Fibroblast of gingiva (primary cell): ENCODE data around the gene RAB1B.
A peak's percentile ranks its signal among the peaks of the same experiment; 100 is the strongest.

ENCODE experiments used
- DNase-seq: peaks from one replicate; pipeline ENCODE4 v3.0.0-alpha.2; 2011; ENCODE audit warnings: low read depth

The RAB1B gene

GRCh38 chr11:66268244-66268951, at the start of gene RAB1B:
Gene RAB1B (plus strand): TSS chr11:66268639. CDS start chr11:66268680, 41 bp downstream.
- peak; percentile 99 for DNase-seq

GRCh38 chr11:66218846-66219620, 49.4 kb upstream of the RAB1B start:
- DNase-seq = no peak

DNA sequence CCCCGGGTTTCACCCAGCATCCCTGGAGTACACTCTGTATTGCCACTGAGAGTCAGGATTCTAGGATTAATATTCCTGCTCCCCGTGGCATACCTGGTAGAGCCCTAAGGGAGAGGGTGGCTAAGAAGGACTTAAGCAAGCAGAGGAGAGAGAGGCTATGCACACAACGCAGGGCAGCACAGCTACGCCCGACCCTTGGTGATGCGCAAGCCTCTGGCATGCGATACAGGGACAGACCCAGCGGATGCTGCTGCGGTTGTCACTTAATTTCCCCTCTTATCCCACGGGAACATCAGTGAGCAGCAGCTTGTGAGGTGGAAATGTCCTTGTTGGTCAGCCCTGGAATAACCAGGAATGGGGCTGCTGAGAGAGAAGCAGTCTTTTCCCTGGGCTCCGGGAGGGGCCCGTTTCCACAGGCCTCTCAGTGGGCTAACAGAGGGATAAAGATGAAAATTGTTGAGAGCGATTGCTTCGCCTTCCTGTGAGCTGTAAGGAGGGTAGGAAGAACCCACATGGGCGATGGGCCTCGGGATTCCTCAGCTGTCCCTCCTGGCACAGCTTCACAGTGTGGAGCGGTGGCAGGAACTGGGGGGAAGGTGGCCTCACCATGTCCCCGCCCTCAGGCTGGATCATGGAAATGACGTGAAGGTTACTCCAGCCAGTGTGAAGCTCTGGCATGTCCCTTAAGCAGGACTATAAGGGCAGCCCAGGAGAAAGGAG, 48.4 kb upstream of the RAB1B start:
- no peak for DNase-seq

- no peak for DNase-seq
Measured at GRCh38 chr11:66220566-66220935, 47.9 kb upstream of the RAB1B start.

DNA sequence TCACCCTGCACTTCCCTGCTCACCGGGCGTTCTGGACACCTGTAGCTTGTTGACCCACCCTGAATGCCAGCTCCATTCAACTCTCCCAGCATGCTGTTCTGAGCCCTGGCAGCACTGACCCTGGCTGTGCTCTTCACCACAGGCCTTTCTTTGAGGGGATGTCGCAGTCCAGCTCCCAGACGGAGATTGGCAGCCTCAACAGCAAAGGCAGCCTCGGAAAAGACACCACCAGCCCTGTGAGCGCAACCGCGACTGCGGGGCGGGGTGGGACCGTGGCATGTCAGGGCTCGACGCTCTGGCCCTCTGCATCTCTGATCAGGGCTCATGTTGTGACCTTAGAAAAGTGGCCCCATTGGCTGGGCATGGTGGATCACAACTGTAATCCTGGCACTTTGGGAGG, 47.4 kb upstream of the RAB1B start:
- DNase-seq = no peak

DNA sequence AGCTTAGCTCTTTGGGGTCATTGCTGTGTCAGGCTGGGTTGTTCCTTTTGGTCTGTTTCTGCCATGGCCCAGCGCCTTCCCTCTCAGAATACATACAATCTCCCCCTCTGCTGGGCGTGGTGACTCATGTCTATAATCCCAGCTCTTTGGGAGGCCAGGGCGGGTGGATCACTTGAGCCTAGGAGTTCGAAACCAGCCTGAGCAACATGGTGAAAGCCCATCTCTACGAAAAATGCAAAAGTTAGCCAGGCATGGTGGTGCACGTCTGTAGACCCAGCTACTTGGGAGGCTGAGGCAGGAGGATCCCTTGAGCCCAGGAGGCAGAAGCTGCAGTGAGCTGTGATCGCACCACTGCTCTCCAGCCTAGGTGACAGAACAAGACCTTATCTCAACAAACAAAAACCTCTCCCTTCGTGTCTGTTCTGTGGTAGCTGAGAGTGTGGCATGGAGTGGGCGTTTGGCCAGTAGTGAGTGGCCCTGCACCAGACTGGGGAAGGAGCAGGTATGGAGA, 46.7 kb upstream of the RAB1B start:
- DNase-seq = no peak

GRCh38 chr11:66222358-66223149, 45.9 kb upstream of the RAB1B start:
- peak; percentile 84 for DNase-seq

- DNase-seq = no peak
Measured at GRCh38 chr11:66224226-66224855, 44.1 kb upstream of the RAB1B start.

DNA sequence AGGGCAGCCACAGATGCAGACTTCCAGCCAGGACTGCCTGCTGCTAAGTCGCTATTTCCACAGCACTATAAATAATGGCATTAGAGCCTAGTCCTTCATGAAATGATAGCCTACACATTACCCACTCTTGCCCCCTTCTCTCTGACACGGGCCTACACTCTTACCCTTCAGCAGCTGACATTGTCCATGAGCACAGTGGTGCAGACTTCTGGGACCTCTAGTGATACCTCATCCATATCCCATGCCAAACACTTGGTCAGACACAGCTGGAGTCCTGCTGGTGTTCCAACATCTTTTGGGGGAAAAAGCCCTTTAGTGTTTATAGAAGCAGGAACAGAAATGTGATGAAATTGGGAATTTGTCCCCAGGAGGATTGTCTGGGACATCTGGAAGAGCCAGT, 43.4 kb upstream of the RAB1B start:
- no peak for DNase-seq

DNA sequence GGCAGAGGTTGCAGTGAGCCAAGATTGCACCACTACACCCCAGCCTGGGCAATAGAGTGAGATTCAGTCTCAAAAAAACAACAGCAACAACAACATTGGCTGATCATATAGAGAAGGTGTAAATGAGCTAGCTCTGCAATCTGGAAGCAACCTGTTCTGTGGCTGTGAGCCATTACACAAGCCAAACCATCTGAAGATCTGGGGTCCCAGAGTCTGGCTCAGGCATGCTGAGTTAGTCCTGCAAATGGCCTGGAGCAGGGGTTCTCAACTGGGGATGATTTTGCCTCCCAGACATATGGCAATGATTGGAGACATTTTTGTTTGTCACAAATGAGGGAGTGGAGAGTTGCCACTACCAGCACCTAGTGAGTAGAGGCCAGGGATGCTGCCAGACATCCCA, 42.3 kb upstream of the RAB1B start:
- DNase-seq = no peak

GRCh38 chr11:66227700-66228099, 40.7 kb upstream of the RAB1B start:
- DNase-seq = no peak

GRCh38 chr11:66228521-66228920, 39.9 kb upstream of the RAB1B start:
- DNase-seq = no peak

- no peak for DNase-seq
Measured at GRCh38 chr11:66230156-66230555, 38.3 kb upstream of the RAB1B start.

GRCh38 chr11:66230978-66231377, 37.5 kb upstream of the RAB1B start:
- DNase-seq = no peak

- DNase-seq = no peak
Measured at GRCh38 chr11:66231561-66231960, 36.9 kb upstream of the RAB1B start.

DNA sequence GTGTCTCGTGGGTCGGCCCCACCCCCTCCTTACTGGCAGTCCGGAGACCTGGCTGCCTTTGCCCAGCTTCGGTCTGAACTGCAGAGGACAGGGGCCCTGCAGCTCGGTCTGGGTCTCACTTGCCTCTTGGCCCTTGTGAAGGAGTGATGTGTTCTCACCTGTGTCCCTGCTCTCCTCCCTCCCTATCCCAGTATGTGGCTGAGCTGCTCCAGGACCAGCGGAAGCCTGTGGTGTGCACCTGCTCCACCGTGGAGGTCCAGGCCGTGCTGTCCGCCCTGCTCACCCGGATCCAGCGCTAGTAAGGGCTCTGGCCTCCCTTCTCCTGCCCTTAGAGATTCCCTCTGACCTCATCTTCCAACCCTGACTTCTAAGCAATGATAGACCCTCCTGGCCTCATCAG, 35.7 kb upstream of the RAB1B start:
- no peak for DNase-seq

DNA sequence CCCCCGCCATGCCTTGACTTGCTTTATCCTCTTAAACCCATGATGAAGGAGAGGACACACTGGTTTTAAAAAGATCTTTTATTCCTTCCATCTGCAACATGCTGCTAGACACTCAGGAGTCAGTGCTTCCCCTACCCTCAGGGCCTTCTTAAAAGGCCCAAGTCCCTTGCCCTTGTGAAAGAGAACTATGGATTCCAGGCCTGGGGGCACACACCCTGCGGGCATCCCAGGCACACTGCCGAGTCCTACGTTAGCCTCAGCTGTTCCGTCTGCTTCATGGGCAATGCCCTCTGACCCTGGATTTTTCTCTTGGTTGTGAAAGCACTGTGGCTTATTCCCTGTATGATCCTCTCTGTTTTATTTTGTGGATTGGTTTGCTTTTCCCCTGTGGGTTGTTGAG, 35.1 kb upstream of the RAB1B start:
- no peak for DNase-seq

GRCh38 chr11:66235141-66235540, 33.3 kb upstream of the RAB1B start:
- DNase-seq = no peak

GRCh38 chr11:66237867-66238266, 30.6 kb upstream of the RAB1B start:
- DNase-seq = no peak

DNA sequence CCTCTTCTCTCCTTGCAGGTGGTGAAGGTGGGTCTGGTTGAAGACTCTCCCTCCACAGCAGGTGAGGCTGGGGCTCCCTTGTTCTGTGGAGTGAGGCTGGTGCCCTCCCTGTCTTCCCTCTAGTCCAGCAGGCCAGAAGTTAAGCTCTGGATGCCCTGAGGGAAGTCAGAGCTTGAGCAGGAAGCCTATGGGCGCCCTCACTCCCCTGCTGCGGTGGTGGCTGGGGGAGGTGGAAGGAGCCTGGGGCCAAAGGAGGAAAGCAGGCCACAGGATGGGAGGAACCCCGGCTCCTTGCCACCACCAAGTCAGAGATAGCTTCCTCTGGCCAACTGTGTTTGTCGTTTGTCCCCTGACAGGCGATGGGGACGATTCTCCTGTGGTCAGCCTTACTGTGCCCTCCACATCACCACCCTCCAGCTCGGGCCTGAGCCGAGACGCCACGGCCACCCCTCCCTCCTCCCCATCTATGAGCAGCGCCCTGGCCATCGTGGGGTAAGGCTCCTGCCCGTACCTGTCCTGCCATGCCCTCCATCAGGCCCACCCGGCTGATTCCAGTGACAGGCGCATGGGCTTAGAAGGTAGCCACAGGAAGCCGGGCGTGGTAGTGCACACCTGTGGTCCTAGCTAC, 29.5 kb upstream of the RAB1B start:
- no peak for DNase-seq

DNA sequence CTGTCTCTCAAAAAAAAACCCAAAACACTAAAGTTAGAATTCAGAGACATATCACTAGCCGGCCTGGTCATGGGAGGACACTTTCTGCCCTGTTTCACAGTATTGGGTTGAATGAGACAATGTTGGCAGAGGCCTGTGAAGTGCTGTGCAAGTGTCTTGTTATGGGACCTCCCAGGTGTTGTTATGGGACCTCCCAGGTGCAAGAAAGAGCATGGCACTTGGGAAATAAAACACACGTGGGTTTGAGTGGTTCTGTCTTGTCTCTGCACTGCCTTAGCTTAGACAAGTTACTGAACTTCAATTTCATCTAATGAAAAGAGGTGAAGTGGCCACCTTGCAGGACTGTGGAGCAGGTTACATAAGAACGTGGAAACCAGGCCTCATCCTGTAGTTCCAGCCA, 28.9 kb upstream of the RAB1B start:
- no peak for DNase-seq
